Measurements from ENCODE around the gene CFDP1. TPM values are rescaled to one million over a fixed set of nuclear protein-coding genes. Genes with fewer than 3 reads are reported as not detected.
A peak's percentile ranks its signal among the peaks of the same experiment; 100 is the strongest.
"Not testable (repeated sequence)": the region's sequence is repeated elsewhere in the genome, so short reads cannot be mapped to it uniquely, and the experiment has no call there.

Gene CFDP1
- total and polyA plus RNA-seq, 12 donors = 40.6 to 129 (median 61.4) TPM

DNA sequence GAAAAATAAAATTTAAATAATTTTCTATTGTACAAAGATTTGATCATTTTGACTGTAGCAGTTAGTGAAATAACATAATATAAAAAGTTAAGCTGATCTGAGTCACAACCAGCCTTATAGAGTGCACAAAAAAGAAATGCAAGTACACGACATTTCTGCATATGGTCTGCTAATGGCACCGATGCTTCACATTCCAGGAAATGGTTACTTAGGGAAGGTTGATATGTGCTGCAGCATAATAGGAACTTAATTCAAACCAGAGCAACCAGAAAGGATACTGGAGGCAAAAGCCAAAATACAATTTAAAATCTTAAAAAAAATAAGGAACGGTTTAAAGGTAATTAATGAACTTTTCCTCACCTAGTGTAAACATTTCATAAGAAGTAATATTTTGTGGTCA is 10.0 kb upstream of the CFDP1 start:
- Histone ChIP-seq H3K9me3 (replicated peaks in 1 of 3) (no peaks in the 10 kb centered on the region), H3K36me3 (replicated peaks in 1 of 2) (no peaks in the 10 kb centered on the region), H3K27ac (no peak overlapping the region), H3K4me3 (no peak overlapping the region), H3K27me3 (no peaks in the 10 kb centered on the region), H3K4me1 (replicated peaks in 1 of 2) (no peaks in the 10 kb centered on the region)
- intact Hi-C loops (cut with DNase I) = no loop called here
- DNase-seq = no peak
- no peak for TF ChIP-seq POLR2A (IDR thresholded peaks at IDR 0.05)
- TF ChIP-seq, protein P1, sequence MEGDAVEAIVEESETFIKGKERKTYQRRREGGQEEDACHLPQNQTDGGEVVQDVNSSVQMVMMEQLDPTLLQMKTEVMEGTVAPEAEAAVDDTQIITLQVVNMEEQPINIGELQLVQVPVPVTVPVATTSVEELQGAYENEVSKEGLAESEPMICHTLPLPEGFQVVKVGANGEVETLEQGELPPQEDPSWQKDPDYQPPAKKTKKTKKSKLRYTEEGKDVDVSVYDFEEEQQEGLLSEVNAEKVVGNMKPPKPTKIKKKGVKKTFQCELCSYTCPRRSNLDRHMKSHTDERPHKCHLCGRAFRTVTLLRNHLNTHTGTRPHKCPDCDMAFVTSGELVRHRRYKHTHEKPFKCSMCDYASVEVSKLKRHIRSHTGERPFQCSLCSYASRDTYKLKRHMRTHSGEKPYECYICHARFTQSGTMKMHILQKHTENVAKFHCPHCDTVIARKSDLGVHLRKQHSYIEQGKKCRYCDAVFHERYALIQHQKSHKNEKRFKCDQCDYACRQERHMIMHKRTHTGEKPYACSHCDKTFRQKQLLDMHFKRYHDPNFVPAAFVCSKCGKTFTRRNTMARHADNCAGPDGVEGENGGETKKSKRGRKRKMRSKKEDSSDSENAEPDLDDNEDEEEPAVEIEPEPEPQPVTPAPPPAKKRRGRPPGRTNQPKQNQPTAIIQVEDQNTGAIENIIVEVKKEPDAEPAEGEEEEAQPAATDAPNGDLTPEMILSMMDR (IDR thresholded peaks at IDR 0.05) = no peak
- WGBS, 4 donors = 80 to 86% (median 84%) methylated on average over 3 of the region's 3 CpGs

DNA sequence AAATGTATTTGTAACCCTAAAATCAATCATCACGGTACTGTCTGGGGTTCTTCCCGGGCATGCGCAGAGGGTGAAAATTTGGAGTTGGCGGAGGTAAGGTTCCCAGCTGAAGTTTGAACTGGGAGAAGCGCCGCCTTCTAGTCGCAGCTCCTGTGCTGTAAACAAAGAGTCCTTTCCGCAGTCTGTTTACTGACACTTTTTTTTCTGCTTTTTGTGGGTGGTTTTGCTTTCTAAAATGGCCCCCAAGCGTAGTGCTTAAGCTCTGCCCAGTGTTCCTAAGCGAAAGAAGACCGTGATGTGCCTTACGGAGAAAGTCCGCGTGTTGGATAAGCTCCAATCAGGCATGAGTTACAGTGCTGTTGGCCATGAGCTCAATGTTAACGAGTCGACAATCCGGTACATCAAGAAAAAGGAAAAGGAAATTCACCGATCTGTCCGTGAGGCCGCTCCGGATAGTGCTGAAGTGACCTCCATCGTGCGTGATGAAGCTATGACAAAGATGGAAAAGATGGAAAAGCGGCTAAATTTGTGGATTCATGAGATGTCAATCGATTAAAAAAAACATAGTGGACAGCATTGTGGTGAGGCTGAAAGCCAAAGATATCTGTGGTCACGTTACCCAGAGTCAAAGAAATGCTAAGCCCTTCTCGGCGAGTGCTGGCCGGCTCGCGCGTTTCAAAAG is 570 bp upstream of the CFDP1 start:
- peak; percentile 78 to 95 (median 87) for DNase-seq
- H3K4me3 ChIP-seq = peak overlapping the region; percentile 6 to 77 (median 54)
- WGBS, 4 donors = 1 to 5% (median 3%) methylated on average over 31 to 32 of the region's 32 CpGs

DNA sequence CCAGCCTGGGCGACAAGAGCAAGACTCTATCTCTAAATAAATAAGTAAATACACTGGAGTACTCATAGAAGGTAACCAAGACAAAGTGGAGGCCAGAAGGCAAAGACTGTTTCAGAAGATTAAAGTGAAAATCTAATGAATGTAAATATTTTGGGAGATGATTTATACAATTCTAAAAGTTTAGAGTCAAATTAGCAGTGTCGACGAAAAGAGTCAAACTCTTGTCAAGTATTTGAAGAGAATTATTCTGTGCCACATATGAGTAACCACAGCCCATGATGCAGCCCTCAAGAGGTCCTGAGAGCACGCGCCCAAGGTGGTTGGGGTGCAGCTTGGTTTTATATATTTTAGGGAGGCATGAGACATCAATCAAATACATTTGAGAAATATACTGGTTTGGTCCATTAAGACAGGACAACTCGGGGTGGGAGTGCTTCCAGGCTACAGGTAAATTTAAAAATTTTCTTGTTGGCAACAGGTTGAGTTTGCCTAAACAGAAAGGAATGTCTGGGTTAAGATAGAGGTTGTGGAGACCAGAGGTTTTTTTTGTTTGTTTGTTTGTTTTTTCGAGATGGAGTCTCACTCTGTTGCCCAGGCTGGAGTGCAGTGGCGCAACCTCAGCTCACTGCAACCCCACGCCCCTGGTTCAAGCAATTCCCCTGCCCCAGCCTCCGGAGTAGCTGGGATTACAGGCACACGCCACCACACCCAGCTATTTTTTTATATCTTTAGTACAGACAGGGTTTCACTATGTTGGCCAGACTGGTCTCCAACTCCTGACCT is 3.5 kb downstream of the CFDP1 start:
- Histone ChIP-seq H3K4me3 (no peak overlapping the region), H3K27me3 (no peaks in the 10 kb centered on the region), H3K4me1 (replicated peaks in 1 of 2) (peaks cover 7 to 24% of the 10 kb centered on the region in 2 donors), H3K36me3 (replicated peaks in 1 of 2) (no peaks in the 10 kb centered on the region), H3K9me3 (replicated peaks in 1 of 3) (no peaks in the 10 kb centered on the region), H3K27ac (no peak overlapping the region)
- TF ChIP-seq, protein P1 (IDR thresholded peaks at IDR 0.05) = no peak
- no peak for TF ChIP-seq POLR2A (IDR thresholded peaks at IDR 0.05)
- intact Hi-C loops (cut with DNase I) = no loop called here
- WGBS, 4 donors = 85 to 91% (median 90%) methylated on average over 11 of the region's 11 CpGs
- DNase-seq = no peak

More for the DNA sequence above, 570 bp upstream of the CFDP1 start:
- H3K36me3 ChIP-seq (replicated peaks in 1 of 2) = no peaks in the 10 kb centered on the region
- peak overlapping the region; percentile 93 to 99 (median 97) for H3K27ac ChIP-seq
- peak; percentile 22 to 68 for TF ChIP-seq POLR2A (IDR thresholded peaks at IDR 0.05)
- TF ChIP-seq, protein P1 (IDR thresholded peaks at IDR 0.05) = no peak
- peaks cover 0 to 19% of the 10 kb centered on the region in 2 donors for H3K4me1 ChIP-seq (replicated peaks in 1 of 2)
- intact Hi-C loops (cut with DNase I) = no loop called here
- no peaks in the 10 kb centered on the region for H3K27me3 ChIP-seq
- no peaks in the 10 kb centered on the region for H3K9me3 ChIP-seq (replicated peaks in 1 of 3)

DNA sequence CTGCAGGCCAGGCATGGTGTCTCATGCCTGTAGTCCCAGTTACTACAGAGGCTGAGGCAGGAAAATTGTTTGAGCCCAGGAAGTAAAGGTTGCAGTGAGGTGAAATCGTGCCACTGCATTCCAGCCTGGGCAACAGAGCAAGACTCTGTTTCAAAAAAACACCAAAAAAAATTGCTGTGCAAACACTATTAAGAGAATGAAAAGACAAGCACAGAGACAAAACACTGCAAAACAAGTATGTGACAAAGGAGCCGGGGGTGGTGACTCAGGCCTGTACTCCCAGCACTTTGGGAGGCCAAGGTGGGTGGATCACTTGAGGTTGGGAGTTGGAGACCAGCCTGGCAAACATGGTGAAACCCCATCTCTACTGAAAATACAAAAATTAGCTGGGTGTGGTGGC is 6.8 kb downstream of the CFDP1 start:
- H3K36me3 ChIP-seq (replicated peaks in 1 of 2); H3K27ac ChIP-seq; H3K4me3 ChIP-seq; H3K27me3 ChIP-seq; H3K9me3 ChIP-seq (replicated peaks in 1 of 3); intact Hi-C loops (cut with DNase I): not testable (repeated sequence)
- 58 to 77% (median 69%) methylated on average over 2 of the region's 2 CpGs for WGBS, 4 donors
- peak in 1 of 7 donors; percentile 38 for DNase-seq
- H3K4me1 ChIP-seq (replicated peaks in 1 of 2) = peaks cover 14 to 24% of the 10 kb centered on the region in 2 donors

DNA sequence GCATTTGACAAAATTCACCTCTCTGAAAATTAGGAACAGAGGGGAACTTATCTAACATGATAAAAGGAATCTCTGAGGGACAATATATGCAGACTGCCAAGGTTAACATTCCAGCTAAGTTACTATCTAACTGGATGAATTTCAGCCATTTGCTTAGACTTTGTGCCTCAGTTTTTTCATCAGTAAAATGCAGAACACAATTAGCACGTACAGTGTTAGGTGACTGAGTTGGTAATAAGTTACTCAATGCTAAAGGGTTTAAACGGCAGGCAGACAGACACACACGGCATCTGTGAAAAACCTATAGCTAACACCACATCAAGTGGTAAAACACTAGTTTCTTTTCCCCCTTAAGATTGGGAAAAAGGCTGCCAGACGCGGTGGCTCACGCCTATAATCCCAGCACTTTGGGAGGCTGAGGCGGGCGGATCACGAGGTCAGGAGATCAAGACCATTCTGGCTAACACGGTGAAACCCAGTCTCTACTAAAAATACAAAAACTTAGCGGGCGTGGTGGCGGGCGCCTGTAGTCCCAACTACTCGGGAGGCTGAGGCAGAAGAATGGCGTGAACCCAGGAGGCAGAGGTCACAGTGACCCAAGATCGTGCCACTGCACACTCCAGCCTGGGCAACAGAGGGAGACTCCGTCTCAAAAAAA is 9.1 kb downstream of the CFDP1 start:
- intact Hi-C loops (cut with DNase I); H3K27me3 ChIP-seq; DNase-seq; H3K4me3 ChIP-seq; H3K36me3 ChIP-seq (replicated peaks in 1 of 2); H3K9me3 ChIP-seq (replicated peaks in 1 of 3): not testable (repeated sequence)
- 49 to 74% (median 71%) methylated on average over 18 of the region's 18 CpGs for WGBS, 4 donors
- peak overlapping the region in 1 of 5 donors; percentile 11 for H3K27ac ChIP-seq
- peaks cover 30 to 36% of the 10 kb centered on the region in 2 donors for H3K4me1 ChIP-seq (replicated peaks in 1 of 2)

Measured in adrenal gland (tissue), 12 donors.